Natural killer cell (primary cell): Measurements from ENCODE around the gene POLR1A. TPM values are rescaled to one million over a fixed set of nuclear protein-coding genes. Genes with fewer than 3 reads are reported as not detected.

Source experiments
- ATAC-seq, 3 donors: fragments of 150-1000 bp in 2 of 3; fragments of 200-7000 bp in 1 of 3; cut with Tn5 transposase; 1 replicate in 1 of 3; 2 replicates in 2 of 3; pipeline ENCODE4 v1.10.0; 2021; ENCODE audit warnings: mild to moderate bottlenecking in 2 of 3, moderate library complexity in 2 of 3
- DNase-seq, 2 donors: peaks; one replicate each; pipeline versions ENCODE4 v3.0.0 to v3.0.0-alpha.2; 2013 to 2021; ENCODE audit warnings: mixed read lengths in 1 of 2
- H3K27ac ChIP-seq: one replicate; pipeline ENCODE4 v1.5.1; 2013; ENCODE audit warnings: mild to moderate bottlenecking, low read length
- H3K27me3 ChIP-seq: one replicate; pipeline ENCODE4 v1.6.1; 2013; ENCODE audit warnings: low read length; ENCODE audit not compliant: control insufficient read depth, insufficient read depth
- H3K36me3 ChIP-seq: one replicate; pipeline ENCODE4 v1.6.1; 2013; ENCODE audit warnings: low read length; ENCODE audit not compliant: control insufficient read depth, insufficient read depth
- H3K4me1 ChIP-seq: one replicate; pipeline ENCODE4 v1.6.1; 2013; ENCODE audit warnings: low read length; ENCODE audit not compliant: control insufficient read depth, insufficient read depth
- H3K4me3 ChIP-seq: one replicate; pipeline ENCODE4 v1.5.1; 2013; ENCODE audit warnings: low read length
- H3K9me3 ChIP-seq: one replicate; pipeline ENCODE4 v1.6.1; 2013; ENCODE audit warnings: low read length; ENCODE audit not compliant: control insufficient read depth, insufficient read depth
- H3K27ac Mint-ChIP-seq, 2 donors: one replicate each; pipeline ENCODE4 v1.8.0; 2022; ENCODE audit warnings: mild to moderate bottlenecking in 2 of 2, mixed read lengths in 2 of 2, moderate library complexity in 1 of 2
- H3K27me3 Mint-ChIP-seq, 2 donors: one replicate each; pipeline ENCODE4 v1.8.0; 2022; ENCODE audit warnings: low read depth in 2 of 2, mixed read lengths in 2 of 2
- H3K36me3 Mint-ChIP-seq: one replicate; pipeline ENCODE4 v1.8.0; 2022; ENCODE audit warnings: mixed read lengths
- H3K4me1 Mint-ChIP-seq, 2 donors: one replicate each; pipeline ENCODE4 v1.8.0; 2022; ENCODE audit warnings: mixed read lengths in 2 of 2
- H3K4me3 Mint-ChIP-seq: one replicate; pipeline ENCODE4 v1.8.0; 2022; ENCODE audit warnings: mild to moderate bottlenecking, moderate library complexity, mixed read lengths
- H3K9me3 Mint-ChIP-seq, 2 donors: one replicate each; pipeline ENCODE4 v1.8.0; 2022; ENCODE audit warnings: mixed read lengths in 2 of 2
- WGBS: methylation state at CpG from one replicate; pipeline ENCODE4 v1.1.7; 2013; ENCODE audit warnings: missing lambda C conversion rate; ENCODE audit not compliant: insufficient coverage; 5-methylcytosine and 5-hydroxymethylcytosine counted together
- intact Hi-C: fragments of 100-400 bp; cut with micrococcal nuclease; formaldehyde crosslinking; loops from one replicate; pipeline ENCODE4 v1.14.2; 2022
- total RNA-seq, 4 donors: library from RNA; stranded (reverse); fragments of 120-200 nt in 1 of 4; gene quantifications; one replicate each; pipeline versions ENCODE4 v1.2.3 to v1.2.4, GENCODE V29; 2013 to 2022
- TF ChIP-seq, protein P1 (sequence below): fragments of 200-600 bp; IDR thresholded peaks from one replicate; pipeline ENCODE4 v1.8.0; 2022; ENCODE audit warnings: antibody characterized with exemption

Gene POLR1A
- total RNA-seq, 3 donors from 2014 or later (not counting 1 experiment from before 2014, with no cell fraction given), result 19.7 to 26.5 (median 22.8) TPM

DNA sequence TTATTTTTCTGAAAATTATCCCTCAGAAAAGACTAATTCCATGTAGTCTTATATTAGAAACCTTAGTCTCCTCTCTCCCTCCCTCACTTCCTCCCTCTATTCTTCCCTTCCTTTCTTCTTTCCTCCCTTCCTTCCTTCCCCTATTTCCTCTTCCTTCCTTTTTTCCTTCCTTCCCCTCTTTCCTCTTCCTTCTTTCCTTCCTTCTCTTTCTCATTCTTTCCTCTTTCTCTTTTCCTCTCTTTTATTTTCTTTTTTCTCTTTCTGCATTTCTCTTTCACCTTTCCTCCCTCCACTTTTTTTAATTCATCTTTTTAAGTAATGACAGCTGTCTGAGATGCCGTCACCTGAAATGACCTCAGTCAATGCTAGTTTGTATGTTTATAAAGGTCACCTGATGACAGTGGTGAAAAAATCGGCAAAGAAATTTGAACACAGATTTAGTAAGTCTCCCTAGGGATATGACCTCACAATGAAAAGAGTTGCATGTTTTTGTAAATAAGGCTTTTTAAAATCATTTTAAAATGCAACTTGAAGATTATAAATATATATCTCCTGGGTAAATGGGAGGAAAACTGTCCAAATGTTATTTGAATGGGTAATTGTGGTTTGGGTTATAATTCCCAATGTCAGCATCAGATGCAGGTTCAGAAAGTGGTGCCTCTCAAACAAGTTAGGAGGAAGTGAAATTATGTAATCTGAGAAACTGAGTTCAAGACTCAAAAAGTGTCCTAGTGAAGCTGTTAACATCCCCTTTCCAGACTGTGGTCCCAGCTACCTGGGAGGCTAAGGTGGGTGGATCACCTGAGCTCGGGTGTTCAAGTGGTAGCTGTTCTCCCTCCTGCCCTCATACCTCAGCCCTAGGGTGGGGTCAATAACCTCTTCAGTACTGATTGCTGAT lies 126.6 kb downstream of the POLR1A start:
- Histone ChIP-seq H3K27me3 (no peaks in the 10 kb centered on the region), H3K36me3 (no peaks in the 10 kb centered on the region), H3K27ac (no peak overlapping the region), H3K4me1 (no peaks in the 10 kb centered on the region), H3K4me3 (no peak overlapping the region), H3K9me3 (no peaks in the 10 kb centered on the region)
- Mint-ChIP-seq H3K9me3 (no peaks in the 10 kb centered on the region), H3K4me3 (no peak overlapping the region), H3K36me3 (no peaks in the 10 kb centered on the region), H3K27me3 (peaks cover 0 to 8% of the 10 kb centered on the region in 2 donors), H3K4me1 (peaks cover 0 to 7% of the 10 kb centered on the region in 2 donors), H3K27ac (no peak overlapping the region)
- TF ChIP-seq, protein P1, sequence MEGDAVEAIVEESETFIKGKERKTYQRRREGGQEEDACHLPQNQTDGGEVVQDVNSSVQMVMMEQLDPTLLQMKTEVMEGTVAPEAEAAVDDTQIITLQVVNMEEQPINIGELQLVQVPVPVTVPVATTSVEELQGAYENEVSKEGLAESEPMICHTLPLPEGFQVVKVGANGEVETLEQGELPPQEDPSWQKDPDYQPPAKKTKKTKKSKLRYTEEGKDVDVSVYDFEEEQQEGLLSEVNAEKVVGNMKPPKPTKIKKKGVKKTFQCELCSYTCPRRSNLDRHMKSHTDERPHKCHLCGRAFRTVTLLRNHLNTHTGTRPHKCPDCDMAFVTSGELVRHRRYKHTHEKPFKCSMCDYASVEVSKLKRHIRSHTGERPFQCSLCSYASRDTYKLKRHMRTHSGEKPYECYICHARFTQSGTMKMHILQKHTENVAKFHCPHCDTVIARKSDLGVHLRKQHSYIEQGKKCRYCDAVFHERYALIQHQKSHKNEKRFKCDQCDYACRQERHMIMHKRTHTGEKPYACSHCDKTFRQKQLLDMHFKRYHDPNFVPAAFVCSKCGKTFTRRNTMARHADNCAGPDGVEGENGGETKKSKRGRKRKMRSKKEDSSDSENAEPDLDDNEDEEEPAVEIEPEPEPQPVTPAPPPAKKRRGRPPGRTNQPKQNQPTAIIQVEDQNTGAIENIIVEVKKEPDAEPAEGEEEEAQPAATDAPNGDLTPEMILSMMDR, result no peak
- 69% methylated on average over 2 of the region's 3 CpGs for WGBS
- DNase-seq (no peak), ATAC-seq (no peak)
- intact Hi-C loops, result no loop called here

DNA sequence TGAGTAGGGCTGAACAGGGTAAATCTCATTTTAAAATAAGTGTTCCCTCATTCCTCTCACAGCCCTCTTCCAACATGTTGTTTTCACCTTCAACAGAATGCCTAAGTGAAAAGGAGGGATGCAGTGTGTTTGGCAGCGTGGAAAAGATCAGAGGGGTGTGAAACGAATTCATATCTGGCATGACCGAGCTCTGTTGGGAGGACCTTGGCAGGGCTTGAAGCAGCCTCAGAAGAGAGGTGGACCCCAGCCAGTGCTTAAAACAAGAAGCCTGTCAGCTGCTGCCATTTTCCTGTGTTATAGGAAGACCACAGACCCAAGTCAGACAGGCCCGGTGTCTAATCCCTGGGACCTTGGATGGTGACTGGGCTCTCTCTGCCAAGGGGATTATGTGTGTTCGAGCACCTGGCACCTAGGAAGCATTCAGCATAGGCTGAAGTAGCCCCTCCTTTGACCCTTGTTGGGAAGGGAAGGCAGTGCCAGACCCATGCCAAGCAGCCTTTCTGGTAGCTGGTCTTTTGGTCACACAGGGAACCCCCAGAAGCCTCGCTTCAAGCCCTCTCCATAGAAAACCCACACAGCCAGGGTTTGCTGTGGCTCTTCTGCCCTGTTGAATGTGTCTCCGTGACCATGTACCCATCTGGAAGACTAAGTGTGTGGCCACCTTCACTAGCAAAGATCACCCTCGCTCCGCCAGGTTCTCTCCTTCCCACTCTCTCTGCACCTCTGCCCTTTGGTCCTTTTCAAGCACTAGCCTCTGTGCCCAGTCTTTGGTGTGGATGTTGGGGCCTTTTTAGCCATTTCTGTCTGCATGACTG lies 129.4 kb downstream of the POLR1A start:
- H3K27ac ChIP-seq, result no peak overlapping the region
- 95% methylated on average over 9 of the region's 9 CpGs for WGBS
- Mint-ChIP-seq H3K27me3 (peaks cover 0 to 8% of the 10 kb centered on the region in 2 donors), H3K36me3 (no peaks in the 10 kb centered on the region), H3K27ac (no peak overlapping the region), H3K4me1 (peaks cover 0 to 11% of the 10 kb centered on the region in 2 donors), H3K9me3 (no peaks in the 10 kb centered on the region), H3K4me3 (no peak overlapping the region)
- no peaks in the 10 kb centered on the region for H3K36me3 ChIP-seq
- TF ChIP-seq, protein P1, result no peak
- no peak overlapping the region for H3K4me3 ChIP-seq
- peak in 1 of 2 donors; percentile 3 for DNase-seq
- intact Hi-C loops, result no loop called here
- no peaks in the 10 kb centered on the region for H3K9me3 ChIP-seq
- no peaks in the 10 kb centered on the region for H3K27me3 ChIP-seq
- no peaks in the 10 kb centered on the region for H3K4me1 ChIP-seq
- ATAC-seq, result no peak

DNA sequence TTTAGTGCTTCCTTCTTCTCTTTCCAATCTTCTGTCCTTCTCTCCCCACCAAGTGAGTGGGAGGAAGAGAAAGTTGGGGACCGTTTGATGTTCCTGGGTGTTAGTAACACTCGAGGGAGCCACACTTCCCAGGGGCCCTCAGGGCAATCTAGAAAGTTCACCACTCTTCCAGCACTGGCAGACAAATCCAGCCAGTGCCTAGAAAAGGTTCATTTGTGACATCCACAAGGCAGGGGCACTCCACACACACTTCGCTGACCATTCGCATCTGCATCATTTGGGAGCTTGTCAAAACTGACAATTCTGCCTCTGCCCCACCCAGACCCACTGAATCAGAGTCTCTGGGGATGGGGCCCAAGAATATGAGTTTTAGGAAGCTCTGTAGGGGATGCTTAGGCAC lies 130.1 kb downstream of the POLR1A start:
- no peaks in the 10 kb centered on the region for H3K36me3 ChIP-seq
- H3K9me3 Mint-ChIP-seq, result no peaks in the 10 kb centered on the region
- no peak for DNase-seq
- H3K27me3 Mint-ChIP-seq, result peaks cover 0 to 6% of the 10 kb centered on the region in 2 donors
- H3K27ac Mint-ChIP-seq, result no peak overlapping the region
- no peaks in the 10 kb centered on the region for H3K27me3 ChIP-seq
- H3K4me3 ChIP-seq, result no peak overlapping the region
- H3K4me1 Mint-ChIP-seq, result peaks cover 0 to 8% of the 10 kb centered on the region in 2 donors
- ATAC-seq, result no peak
- no peaks in the 10 kb centered on the region for H3K36me3 Mint-ChIP-seq
- TF ChIP-seq, protein P1, result no peak
- intact Hi-C loops, result no loop called here
- H3K4me1 ChIP-seq, result no peaks in the 10 kb centered on the region
- no peaks in the 10 kb centered on the region for H3K9me3 ChIP-seq
- WGBS, result 88% methylated on average over 3 of the region's 4 CpGs
- no peak overlapping the region for H3K27ac ChIP-seq
- no peak overlapping the region for H3K4me3 Mint-ChIP-seq
